ENCODE results near the gene CILP2. TPM values are rescaled to one million over a fixed set of nuclear protein-coding genes. Genes with fewer than 3 reads are reported as not detected.

The CILP2 gene
- total RNA-seq, 1 donor from 2014 or later = 2.4 TPM

- no peaks in the 10 kb centered on the region for H3K27me3 Mint-ChIP-seq
- H3K27ac Mint-ChIP-seq = no peak overlapping the region
- H3K4me1 Mint-ChIP-seq (ENCODE audit: low read depth) = no peaks in the 10 kb centered on the region
- H3K4me3 Mint-ChIP-seq (ENCODE audit: low read depth) = no peak overlapping the region
- TF ChIP-seq CTCF (IDR thresholded peaks at IDR 0.05; ENCODE audit: unreplicated experiment) = no peak
- DNase-seq (ENCODE audit: low spot score, unreplicated experiment) = no peak
- H3K36me3 Mint-ChIP-seq (ENCODE audit: insufficient read depth) = peaks cover 22% of the 10 kb centered on the region
- H3K9me3 Mint-ChIP-seq (ENCODE audit: low read depth) = no peaks in the 10 kb centered on the region
These were observed 35.1 kb upstream of the CILP2 start for GRCh38 chr19:19502808-19503602.

- Mint-ChIP-seq H3K27ac (no peak overlapping the region), H3K36me3 (ENCODE audit: insufficient read depth) (peaks cover 22% of the 10 kb centered on the region), H3K4me1 (ENCODE audit: low read depth) (no peaks in the 10 kb centered on the region), H3K4me3 (ENCODE audit: low read depth) (no peak overlapping the region), H3K9me3 (ENCODE audit: low read depth) (no peaks in the 10 kb centered on the region), H3K27me3 (no peaks in the 10 kb centered on the region)
- no peak for TF ChIP-seq CTCF (IDR thresholded peaks at IDR 0.05; ENCODE audit: unreplicated experiment)
- DNase-seq (ENCODE audit: low spot score, unreplicated experiment) = no peak
These were observed 33.1 kb upstream of the CILP2 start for GRCh38 chr19:19504754-19505668.

GRCh38 chr19:19505669-19506326 lies 32.3 kb upstream of the CILP2 start:
- H3K36me3 Mint-ChIP-seq (ENCODE audit: insufficient read depth) = peaks cover 21% of the 10 kb centered on the region
- H3K4me3 Mint-ChIP-seq (ENCODE audit: low read depth) = no peak overlapping the region
- H3K9me3 Mint-ChIP-seq (ENCODE audit: low read depth) = no peaks in the 10 kb centered on the region
- DNase-seq (ENCODE audit: low spot score, unreplicated experiment) = no peak
- no peak overlapping the region for H3K27ac Mint-ChIP-seq
- H3K4me1 Mint-ChIP-seq (ENCODE audit: low read depth) = no peaks in the 10 kb centered on the region
- no peaks in the 10 kb centered on the region for H3K27me3 Mint-ChIP-seq
- TF ChIP-seq CTCF (IDR thresholded peaks at IDR 0.05; ENCODE audit: unreplicated experiment) = no peak

GRCh38 chr19:19506592-19506991 lies 31.5 kb upstream of the CILP2 start:
- H3K4me1 Mint-ChIP-seq (ENCODE audit: low read depth) = no peaks in the 10 kb centered on the region
- no peak for DNase-seq (ENCODE audit: low spot score, unreplicated experiment)
- H3K27ac Mint-ChIP-seq = no peak overlapping the region
- peaks cover 18% of the 10 kb centered on the region for H3K36me3 Mint-ChIP-seq (ENCODE audit: insufficient read depth)
- no peaks in the 10 kb centered on the region for H3K27me3 Mint-ChIP-seq
- no peak for TF ChIP-seq CTCF (IDR thresholded peaks at IDR 0.05; ENCODE audit: unreplicated experiment)
- no peaks in the 10 kb centered on the region for H3K9me3 Mint-ChIP-seq (ENCODE audit: low read depth)
- H3K4me3 Mint-ChIP-seq (ENCODE audit: low read depth) = no peak overlapping the region

GRCh38 chr19:19507354-19507753 lies 30.7 kb upstream of the CILP2 start:
- Mint-ChIP-seq H3K27ac (no peak overlapping the region), H3K4me3 (ENCODE audit: low read depth) (no peak overlapping the region), H3K27me3 (no peaks in the 10 kb centered on the region), H3K36me3 (ENCODE audit: insufficient read depth) (peaks cover 16% of the 10 kb centered on the region), H3K9me3 (ENCODE audit: low read depth) (no peaks in the 10 kb centered on the region), H3K4me1 (ENCODE audit: low read depth) (no peaks in the 10 kb centered on the region)
- no peak for TF ChIP-seq CTCF (IDR thresholded peaks at IDR 0.05; ENCODE audit: unreplicated experiment)
- no peak for DNase-seq (ENCODE audit: low spot score, unreplicated experiment)
